PC-9 (cell line): Measurements from ENCODE around the gene NBPF11.
"Not testable (repeated sequence)": the region's sequence is repeated elsewhere in the genome, so short reads cannot be mapped to it uniquely, and the experiment has no call there.

ENCODE experiments used
- EZH2 ChIP-seq: fragments of 200-600 bp; sonication (generic); IDR thresholded peaks from 2 replicates; pipeline ENCODE4 v1.8.0; 2017; ENCODE audit warnings: antibody characterized with exemption, low read depth
- TF ChIP-seq, protein P1 (sequence below): fragments of 200-600 bp; sonication (generic); conservative IDR thresholded peaks from 2 replicates; pipeline ENCODE4 v1.6.1; 2017; ENCODE audit warnings: mixed run types, antibody characterized with exemption, mild to moderate bottlenecking, moderate library complexity

DNA sequence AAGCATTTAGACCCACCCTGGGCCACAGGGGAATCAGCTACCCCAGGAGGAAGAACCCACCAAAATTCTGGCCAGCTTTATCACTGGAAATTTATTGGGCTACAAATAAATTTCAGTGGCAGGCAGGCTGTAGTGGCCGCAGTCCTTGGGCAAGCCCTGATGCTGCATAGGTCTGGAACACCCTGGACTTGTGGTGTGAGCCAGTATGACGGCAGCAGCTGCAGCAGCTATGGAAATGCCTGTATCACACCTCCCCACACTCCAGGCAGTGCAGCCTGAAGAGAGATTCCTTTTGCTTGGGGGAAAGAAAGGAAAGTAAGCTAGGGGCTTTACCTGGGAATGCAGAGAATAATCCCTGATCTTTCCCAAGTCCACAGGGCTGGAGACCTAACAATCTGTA lies 56.3 kb downstream of the NBPF11 start:
- TF ChIP-seq, protein P1, sequence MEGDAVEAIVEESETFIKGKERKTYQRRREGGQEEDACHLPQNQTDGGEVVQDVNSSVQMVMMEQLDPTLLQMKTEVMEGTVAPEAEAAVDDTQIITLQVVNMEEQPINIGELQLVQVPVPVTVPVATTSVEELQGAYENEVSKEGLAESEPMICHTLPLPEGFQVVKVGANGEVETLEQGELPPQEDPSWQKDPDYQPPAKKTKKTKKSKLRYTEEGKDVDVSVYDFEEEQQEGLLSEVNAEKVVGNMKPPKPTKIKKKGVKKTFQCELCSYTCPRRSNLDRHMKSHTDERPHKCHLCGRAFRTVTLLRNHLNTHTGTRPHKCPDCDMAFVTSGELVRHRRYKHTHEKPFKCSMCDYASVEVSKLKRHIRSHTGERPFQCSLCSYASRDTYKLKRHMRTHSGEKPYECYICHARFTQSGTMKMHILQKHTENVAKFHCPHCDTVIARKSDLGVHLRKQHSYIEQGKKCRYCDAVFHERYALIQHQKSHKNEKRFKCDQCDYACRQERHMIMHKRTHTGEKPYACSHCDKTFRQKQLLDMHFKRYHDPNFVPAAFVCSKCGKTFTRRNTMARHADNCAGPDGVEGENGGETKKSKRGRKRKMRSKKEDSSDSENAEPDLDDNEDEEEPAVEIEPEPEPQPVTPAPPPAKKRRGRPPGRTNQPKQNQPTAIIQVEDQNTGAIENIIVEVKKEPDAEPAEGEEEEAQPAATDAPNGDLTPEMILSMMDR = not testable (repeated sequence)
- not testable (repeated sequence) for TF ChIP-seq EZH2
